Heart left ventricle (tissue), 13 donors: ENCODE measurements around the gene RRM1.

Experiments
- POLR2A ChIP-seq, 2 donors: fragments of 450-650 bp; IDR thresholded peaks; one replicate each; pipeline ENCODE4 v1.6.1; 2017; ENCODE audit warnings: antibody characterized with exemption in 2 of 2, mild to moderate bottlenecking in 2 of 2, moderate library complexity in 2 of 2
- TF ChIP-seq, protein P1 (sequence below), 12 donors: fragments of 200-600 bp; sonication (generic) in 4 of 12; IDR thresholded peaks; one replicate each; pipeline versions ENCODE4 v1.5.0 to v1.8.0; 2018 to 2022; ENCODE audit warnings: antibody characterized with exemption in 12 of 12, mild to moderate bottlenecking in 5 of 12
- donor health status: ischemic (EF 13 %, LVEDD 7.1; RV severe dilation, severe dysfunction).
- donor health status: DM: no; HTN: yes; CAD: no.
- donor health status: DM: no; HTN: no; CAD: no.
- donor health status: ischemic (EF 25% LVEDD 6.9; RV normal size, moderate dysfunction).
- donor health status: ischemic (EF 25% LVEDD 5.7; RV mildly dilated, moderate dysfunction).
- donor health status: ischemic (EF 35%, LVEDD 5.7; RV mildly dilated, moderate dysfunction).
- donor health status: nonischemic (EF 11% LVEDD 7.7; RV severe dilation, severe dysfunction).
- donor health status: DM: yes; HTN: yes; CAD: no.
- donor health status: PGD.
- donor health status: ischemic (EF 29% LVEDD 5.4; RV normal size, mild dysfunction).
- donor health status: nonischemic (EF 23%, LVEDD 6.1; RV moderate dilation, normal function).

DNA sequence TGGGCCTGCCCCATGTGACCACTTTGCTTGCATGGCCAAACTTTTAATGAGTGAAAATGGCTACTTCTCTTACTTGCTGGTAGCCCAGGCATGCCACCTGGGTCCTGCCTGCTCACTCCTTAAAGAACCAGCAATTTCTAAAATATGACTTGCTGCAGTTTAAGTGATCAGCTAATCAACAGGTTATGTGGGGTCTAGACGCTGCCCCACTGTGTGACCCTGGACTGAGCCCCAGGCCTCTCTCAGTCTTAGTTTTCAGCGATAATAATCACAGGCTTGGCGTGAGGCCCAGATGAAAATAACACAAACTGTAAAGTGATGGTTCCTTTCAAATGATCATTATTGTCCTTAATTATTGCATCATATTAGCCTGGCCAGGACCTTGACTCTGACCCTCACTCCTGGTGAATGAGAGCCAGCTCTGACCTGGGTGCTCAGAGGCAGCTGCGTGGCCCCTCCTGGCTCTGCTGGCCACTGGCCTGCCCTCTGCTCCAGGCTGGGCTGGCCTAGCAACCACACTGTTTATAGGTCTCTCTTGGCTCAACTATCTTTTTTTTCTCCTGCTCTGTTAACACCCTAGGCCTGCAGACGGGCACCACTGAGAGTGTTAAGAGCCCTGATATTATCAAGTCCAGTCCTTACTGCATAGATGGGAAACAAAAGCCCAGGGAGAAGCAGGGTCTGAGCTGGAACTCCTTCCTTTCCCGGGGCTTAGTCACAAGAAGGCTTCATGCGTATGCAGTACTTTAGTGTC, 89.7 kb downstream of the RRM1 start:
- TF ChIP-seq, protein P1, sequence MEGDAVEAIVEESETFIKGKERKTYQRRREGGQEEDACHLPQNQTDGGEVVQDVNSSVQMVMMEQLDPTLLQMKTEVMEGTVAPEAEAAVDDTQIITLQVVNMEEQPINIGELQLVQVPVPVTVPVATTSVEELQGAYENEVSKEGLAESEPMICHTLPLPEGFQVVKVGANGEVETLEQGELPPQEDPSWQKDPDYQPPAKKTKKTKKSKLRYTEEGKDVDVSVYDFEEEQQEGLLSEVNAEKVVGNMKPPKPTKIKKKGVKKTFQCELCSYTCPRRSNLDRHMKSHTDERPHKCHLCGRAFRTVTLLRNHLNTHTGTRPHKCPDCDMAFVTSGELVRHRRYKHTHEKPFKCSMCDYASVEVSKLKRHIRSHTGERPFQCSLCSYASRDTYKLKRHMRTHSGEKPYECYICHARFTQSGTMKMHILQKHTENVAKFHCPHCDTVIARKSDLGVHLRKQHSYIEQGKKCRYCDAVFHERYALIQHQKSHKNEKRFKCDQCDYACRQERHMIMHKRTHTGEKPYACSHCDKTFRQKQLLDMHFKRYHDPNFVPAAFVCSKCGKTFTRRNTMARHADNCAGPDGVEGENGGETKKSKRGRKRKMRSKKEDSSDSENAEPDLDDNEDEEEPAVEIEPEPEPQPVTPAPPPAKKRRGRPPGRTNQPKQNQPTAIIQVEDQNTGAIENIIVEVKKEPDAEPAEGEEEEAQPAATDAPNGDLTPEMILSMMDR (IDR thresholded peaks at IDR 0.05): no peak
- no peak for TF ChIP-seq POLR2A (IDR thresholded peaks at IDR 0.05)
